GM19467 (cell line): Measurements from ENCODE around the gene TVP23C.
"Not testable (repeated sequence)": the region's sequence is repeated elsewhere in the genome, so short reads cannot be mapped to it uniquely, and the experiment has no call there.

Source experiments
- ATAC-seq: cut with Tn5 transposase; IDR thresholded peaks from one replicate; pipeline ENCODE4 v1.9.1; 2021; ENCODE audit warnings: mild to moderate bottlenecking, moderate library complexity; ENCODE audit not compliant: unreplicated experiment

TVP23C gene

DNA sequence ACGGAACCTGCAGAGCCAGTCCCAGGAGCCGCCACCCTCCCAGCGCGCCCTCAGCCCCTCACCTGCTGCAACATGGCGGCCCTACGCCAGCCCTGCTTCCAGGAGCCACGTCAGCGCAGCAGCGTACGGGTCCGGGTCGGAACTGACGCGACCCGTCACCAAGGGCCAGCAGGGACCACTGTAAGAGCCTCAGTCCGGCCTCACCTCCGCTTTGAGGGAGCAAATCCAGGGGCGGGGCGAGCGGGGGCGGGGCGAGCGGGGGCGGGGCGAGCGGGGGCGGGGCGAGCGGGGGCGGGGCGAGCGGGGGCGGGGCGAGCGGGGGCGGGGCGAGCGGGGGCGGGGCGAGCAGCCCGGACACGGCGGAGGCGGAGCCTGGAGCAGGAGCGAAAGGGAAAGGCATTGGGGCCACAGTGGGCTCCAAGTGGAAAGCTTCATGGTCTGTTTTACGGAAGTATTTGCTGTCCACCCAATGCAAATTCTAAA, at the start of gene TVP23C:
TVP23C (minus strand) TSS at position 109 of the 483 bp plus-strand sequence; CDS start at position 74, 35 bp downstream.
- peak; percentile 74 for ATAC-seq

DNA sequence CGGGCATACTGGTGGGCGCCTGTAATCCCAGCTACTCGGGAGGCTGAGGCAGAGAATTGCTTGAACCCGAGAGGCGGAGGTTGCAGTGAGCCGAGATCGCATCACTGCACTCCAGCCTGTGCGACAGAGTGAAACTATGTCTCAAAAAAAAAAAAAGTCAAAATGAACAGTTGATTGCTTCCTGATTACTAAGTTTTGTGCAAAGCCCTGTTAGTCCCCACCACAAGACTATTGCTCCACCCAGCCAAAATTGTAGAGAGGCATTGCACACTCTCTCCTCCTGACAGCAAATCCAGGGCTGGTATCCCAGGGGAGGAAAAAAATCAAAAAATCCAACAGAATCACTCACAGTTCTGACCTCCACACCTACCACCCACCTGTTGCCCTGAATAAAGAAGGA, 29.7 kb upstream of the TVP23C start:
- ATAC-seq: not testable (repeated sequence)

DNA sequence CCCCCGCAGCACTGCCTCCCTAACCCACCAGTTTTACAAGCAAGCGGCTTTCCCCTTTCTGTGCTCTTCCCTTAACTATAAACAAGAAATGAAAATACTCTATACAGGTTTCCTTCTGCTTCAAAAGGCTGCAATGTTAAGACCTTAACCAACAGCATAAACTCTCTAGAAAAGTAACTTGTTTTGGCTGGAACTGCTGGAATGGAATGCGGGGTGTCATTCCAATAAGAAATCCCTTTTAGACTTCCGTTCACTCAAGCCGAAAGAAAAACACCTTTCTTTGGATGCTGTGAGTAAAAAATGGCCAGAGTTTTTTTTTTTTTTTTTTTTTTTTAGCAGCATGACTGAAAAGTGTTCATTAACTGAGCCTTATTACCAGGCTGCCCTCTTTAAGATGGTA, 28.7 kb upstream of the TVP23C start:
- not testable (repeated sequence) for ATAC-seq

DNA sequence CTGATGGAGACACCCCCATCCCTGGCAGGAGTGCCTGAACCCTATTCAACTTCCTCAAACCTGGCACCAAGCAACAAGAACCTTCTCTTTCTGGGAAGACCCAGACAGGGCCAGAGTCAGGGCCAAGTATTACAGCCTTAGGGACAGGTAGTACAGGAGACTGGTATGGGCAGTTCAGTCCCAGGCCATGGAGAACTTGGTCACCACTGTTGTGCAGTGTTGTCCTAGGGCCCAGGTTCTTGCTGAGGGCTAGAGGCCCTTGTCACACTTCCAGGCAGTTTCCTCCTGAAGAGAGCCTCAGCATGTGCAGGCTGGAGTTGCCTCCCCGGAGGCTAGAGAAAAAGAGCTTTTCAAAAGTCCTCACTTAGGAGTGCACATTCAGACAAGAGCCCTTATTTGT, 27.6 kb upstream of the TVP23C start:
- ATAC-seq: not testable (repeated sequence)

DNA sequence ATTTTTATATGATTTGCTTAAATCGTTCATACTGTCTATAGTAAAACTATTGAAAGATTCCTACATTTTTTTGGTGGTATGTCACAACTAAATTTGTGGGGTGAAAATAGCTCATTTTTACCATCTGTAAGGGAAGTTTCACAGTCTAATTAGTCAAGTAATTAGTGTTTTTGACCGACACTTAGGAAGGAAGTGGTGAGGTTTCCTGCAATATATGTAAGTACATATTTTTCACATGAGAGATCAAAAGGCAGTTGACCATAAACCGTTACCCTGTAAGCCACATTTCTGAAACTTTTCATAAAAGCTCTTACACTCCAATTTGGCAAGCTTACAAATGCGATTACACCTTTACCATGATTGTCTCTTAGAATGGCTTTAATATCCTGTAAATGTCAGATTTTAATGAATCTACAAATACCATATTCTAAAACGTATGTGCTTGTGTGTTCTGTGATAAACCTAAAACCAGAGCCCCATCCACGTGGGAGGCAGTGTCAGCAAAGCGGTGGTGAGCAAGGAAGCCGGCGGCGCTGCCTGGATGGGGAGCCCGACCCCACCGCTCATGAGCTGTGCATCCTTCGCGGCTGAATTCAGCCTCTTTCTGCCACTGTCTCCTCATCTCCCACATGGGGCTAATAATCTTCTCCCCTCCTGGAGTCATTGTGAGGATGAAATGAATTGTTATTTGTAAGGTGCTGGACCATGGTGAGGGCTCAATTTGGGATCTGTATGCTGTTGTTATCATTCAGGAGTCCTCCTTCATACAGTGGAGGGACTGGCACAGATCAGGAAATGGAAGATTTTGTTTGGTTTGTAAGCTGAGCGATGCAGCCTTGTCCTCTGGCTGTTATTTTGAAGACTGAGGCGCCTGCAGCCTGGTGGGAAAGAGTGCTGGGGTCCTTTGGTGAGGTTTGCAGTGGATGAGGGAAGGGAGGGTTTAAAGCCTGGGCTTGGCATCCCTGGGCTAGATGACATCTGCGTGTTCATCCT, 26.6 kb upstream of the TVP23C start:
- ATAC-seq: peak; percentile 74

DNA sequence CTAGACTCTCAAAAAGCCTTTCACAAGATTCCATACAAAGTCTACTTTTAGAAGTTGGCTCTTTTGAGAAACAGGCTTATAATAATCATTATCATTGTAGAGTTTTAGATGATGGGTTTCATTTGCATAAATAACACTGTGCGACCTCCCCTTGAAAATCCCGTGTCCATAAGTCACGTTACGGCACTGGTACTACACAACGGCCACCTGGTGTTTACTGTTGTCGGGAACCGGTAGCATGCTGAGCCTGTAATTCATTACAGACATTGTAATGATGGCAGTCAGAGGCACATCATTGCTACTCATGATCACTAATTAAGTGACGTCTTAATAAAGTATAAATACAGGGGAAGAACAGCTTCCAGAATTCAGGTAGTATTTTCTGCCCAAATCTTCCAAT, 24.7 kb upstream of the TVP23C start:
- ATAC-seq: not testable (repeated sequence)

DNA sequence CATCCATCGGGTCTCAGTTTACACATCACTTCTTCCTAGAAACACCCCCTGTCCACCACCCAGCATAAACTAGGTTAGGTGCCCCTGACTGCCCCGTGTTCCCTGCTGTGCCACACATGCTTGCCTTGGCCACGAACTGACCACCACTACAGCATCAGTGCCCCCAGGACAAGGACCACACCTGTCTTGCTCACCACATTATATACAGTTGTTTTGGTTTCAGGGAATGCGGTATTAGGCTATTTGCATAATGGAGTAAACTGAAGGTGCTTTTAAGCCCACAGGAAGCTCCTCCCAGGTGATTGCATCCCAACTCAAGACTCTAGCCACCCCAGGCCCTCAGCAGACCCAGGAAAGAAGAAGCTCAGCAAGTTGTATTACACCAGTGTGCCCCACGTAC, 20.0 kb upstream of the TVP23C start:
- not testable (repeated sequence) for ATAC-seq

DNA sequence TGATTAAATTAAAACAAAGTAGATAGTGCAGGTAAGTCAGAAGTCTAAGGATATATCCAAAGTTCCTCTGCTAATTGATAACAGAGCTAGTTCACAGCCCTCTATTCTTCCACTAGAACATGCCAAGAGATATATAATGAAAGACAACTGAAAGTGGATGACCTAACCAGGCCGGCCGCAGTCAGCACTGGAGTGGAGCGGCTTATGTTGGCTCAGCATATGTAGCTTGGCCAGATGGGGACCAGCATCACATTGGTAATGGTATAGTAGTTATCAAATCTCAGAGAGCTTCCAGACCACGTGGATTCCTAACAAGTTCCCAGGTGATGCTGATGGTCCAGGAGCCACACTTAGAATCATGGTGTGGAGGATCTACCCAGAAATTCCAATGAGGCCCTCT, 18.2 kb upstream of the TVP23C start:
- not testable (repeated sequence) for ATAC-seq

DNA sequence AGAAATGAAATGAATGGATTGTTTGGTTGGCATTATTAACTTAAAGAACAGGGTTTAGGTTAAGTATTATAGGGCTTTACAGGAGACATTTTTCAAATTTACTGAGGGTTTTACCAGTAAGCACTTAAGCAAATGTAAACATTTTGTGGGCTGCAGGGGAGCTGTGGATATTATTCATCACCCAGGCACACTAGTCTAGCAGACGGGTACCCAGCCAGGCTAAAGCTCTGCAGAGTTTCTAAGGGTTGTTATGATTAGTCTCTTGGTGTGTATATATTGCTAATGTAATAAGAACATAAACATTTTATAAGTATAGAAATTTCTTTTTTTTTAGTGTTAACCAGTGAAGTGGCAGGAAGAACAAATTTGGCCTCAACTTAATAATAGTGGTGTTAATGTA, 13.6 kb upstream of the TVP23C start:
- ATAC-seq: not testable (repeated sequence)

DNA sequence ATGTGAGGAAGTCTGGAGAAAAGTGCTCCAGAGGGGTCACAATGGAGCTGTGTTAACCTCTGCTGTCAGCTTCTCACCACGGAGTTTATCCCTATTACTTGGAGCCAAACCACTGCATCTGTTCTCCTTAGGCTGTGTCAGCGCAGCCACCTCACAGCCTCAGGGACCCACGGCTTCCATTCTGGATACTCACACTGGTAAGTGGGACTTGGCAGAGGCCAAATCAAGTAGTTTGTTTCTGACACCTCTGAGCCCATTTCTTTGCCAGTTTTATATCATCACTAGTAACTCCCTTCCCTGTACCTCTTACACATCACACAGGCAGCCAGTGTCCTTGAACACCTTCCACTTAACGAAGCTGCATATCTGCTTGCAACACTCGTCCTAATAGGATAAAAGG, 11.4 kb upstream of the TVP23C start:
- ATAC-seq: not testable (repeated sequence)

DNA sequence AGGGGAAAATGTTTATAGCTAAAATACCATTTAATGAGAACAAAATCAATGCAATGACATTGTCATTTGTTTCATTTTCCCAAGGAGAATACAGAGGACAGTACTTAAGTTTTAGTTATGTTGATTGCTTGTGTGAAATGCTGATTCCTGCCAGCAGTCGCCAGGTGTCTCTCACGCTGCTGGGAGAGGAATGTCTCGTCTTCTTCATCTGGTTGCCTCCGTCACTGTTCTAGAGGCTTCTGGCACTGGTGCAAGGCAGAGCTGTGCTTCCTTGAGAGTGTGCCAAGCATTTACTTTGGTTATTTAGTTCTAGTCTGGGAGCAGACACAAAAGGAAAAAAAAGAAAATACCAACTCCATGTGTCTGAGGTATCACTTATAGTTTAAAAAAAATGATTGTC, 10.6 kb upstream of the TVP23C start:
- ATAC-seq: not testable (repeated sequence)

DNA sequence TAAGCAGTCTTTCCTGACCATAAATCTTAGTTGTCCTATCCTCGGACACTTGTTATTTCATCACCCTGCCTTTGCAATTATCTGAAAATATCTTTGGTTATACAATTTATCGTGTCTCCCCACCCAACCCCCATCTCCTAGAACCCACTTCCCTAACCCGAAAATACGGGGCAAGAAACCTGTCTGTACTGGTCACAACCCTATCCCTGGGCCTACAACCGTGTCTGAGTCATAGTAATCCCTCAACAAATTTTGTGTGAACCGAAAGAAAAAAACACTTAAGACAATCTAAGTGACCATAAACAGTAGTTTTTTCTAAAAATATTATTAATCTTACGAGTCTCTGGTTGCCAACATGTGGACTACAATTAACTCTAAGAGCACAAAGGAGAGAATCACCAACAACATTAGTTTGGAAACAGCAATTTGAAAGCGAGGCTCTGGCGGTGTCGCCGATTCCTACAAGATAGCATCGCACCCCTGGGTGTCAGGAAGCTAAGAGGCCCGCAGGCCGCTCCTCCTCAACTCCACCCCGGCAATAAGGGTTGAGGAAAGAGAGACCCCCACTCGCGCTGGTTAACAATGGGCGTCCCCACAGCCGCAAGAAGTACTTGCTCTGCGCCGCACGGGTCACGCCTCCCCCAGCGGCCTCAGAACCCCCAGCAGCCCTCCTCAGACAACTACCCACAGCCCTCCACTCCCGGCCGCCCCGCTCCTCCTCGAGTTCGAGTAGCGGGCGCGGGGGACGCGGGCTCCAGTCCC, 489 bp downstream of the TVP23C start:
- ATAC-seq: peak; percentile 36

DNA sequence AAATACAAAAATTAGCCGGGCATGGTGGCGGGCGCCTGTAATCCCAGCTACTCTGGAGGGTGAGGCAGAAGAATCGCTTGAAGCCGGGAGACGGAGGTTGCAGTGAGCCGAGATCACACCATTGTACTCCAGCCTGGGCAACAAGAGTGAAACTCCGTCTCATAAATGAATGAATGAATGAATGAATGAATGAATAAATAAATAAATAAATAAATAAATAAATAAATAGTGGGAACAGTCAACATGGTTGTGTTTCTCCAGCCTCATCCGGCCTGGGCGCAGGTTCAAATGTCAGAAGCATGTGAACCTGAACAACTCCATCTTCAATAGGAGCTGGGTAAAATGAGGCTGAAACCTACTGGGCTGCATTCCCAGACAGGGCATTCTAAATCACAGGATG, 1.8 kb downstream of the TVP23C start:
- not testable (repeated sequence) for ATAC-seq

DNA sequence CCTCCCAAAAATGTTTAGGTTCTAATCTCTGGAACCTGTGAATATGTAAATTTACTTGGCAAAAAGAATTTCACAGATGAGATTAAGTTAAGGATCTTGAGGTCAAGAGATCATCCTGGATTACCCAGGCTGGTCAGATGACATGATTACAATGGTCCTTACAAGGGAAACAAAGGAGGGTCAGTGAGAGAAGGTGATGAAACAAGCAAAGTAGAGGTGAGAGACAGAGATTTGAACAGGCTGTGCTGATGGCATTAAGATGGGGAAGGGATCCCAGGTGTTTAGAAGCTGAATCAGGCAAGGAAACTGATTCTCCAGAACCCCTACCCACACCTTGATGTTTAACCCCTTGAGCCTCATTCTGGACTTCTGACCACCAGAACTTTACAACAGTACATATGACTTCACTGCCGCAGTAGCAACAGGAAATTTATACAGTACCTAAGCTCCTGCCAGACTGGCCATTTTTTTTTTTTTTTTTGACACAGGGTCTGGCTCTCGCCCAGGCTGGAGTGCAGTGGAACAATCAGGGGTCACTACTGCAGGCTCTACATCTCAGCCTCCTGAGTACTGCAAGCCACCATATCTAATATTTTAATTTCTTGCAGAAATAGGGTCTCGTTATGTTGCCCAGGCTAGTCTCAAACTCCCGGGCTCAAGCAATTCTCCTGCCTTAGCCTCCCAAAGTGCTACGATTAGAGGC, 4.7 kb downstream of the TVP23C start:
- ATAC-seq: not testable (repeated sequence)

DNA sequence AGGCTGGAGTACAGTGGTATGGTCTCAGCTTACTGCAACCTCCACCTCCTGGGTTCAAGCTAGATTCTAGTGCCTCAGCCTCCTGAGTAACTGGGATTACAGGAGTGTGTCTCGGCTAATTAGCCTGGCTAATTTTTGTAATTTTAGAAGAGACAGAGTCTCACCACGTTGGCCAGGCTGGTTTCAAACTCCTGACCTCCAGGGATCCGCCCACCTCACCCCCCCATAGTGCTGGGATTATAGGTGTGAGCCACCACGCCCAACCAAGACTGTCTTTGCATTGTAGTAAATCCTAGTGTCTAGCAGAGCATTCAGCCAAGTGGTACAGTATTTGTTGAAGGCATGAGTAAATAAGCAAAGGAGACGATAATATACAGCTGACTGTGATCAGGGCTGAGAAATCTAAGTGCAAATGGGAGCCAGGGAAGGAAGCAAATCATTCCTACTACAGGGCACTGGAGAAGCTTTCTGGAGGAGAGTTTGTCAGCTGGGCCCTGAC, 5.9 kb downstream of the TVP23C start:
- not testable (repeated sequence) for ATAC-seq

DNA sequence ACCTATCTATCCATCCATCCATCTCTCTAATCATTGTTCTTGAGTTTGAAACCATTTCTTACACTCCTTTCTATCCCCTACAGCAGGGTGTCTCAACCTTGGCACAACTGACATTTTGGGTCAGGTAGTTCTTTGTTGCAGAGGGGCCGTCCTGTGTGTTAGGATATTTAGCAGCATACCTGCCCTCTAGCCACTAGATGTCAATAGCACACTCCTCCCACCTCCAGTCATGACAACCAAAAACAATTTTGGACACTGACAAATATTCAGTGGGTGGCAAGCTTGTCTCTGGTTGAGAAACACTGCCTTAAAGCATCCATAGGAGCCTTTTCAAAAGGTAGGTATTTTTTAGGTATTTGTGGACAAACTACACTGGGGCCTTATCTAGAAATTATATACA, 10.4 kb downstream of the TVP23C start:
- ATAC-seq: not testable (repeated sequence)

DNA sequence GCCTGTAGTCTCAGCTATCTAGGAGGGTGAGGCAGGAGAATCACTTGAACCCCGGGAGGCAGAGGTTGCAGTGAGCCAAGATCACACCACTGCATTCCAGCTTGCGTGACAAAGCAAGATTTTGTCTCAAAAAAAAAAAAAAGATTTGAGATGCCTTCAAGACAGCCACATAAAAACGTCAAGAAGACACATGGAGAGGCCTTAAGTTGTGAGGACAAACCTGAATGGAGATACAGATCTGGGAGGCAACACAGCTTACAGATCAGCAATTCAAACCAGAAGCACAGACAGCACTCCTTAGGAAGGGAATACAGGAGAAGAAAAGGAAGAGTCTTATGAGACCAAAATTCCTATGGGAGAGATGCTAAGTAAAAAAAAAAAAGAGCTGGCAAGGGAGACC, 13.7 kb downstream of the TVP23C start:
- not testable (repeated sequence) for ATAC-seq

DNA sequence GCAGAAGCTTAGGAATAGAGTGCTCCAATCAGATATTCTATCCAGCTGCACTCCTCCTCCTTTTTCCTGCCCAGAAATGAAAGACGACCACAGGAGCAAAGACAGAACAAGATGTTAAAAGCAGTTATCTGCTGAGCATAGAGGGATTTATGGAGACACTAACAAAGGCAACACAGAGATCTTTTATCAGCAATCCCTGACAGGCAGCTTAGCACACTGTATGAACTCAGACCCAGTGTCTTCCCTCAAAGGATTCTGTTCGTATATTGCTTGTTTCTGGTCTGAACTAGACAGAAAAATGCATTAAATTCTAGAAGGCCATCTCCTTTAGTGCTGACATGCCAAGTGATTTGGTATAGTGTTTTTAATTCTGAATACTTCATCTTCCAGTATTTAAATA, 16.7 kb downstream of the TVP23C start:
- ATAC-seq: not testable (repeated sequence)

DNA sequence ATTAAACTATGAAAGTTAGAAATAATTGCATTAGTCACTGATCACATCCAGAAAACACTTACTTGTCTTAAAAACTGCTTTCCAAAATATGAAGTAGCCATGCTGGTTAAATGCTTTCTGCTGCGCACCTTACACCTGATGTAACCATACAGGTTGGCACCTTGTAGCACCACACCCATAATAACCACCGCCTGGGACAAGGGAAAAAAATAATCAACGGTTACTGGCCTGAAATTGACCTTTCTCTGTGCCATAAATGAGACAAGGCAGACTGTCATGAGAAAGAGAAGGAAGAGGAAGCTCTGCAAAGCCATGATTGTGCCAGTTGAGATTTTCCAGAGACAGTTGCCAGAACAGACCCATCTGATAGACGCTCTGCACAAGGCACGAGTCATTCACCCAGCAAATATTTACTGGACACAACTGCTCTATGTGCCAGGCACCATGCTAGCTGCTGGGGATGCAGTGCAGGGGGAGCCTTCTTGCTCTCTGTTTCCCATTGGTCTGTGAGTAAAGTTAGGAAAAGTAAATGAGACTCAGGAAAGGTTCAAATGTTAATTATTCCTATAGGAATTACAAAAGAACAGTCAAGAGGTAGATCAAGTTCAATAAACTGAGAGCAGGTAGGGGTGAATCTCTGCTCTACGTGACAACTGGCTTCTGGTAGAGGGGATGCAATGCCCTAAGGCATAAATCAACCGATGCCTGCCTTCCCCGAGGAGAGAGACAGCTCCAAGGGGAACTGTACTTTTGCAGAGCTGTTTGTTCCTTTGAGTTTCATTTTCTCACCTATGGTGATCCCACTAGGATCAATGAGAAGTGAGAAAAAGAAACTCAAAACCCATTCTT, 22.7 kb downstream of the TVP23C start:
- ATAC-seq: not testable (repeated sequence)

DNA sequence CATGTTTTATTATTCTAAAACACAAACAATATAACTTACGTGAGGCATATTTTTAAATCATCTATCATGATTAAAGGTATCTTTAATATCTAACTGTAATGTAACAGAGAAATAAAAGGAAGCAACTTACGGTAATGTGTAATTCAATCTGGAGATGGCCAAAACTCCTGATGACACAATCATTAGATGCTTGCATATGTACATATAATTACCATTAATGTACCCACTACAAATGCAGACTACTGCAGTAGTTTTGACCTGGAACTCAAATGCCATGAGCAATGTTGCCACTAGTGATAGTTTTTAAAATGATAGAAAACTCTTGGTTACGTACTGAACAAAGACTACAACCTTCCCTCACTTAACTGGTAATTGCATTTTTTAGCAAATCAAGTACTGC, 30.2 kb downstream of the TVP23C start:
- ATAC-seq: not testable (repeated sequence)
